CD4-positive, alpha-beta T cell treated with Interleukin-6 at 100 ng/mL for 8 hours (primary cell): ENCODE data around the gene SIAH3.
A peak's percentile ranks its signal among the peaks of the same experiment; 100 is the strongest.

Experiments used
- DNase-seq: peaks from one replicate; pipeline ENCODE4 v3.0.0-alpha.2; 2020; ENCODE audit warnings: mixed read lengths, low spot score

SIAH3 gene

DNA sequence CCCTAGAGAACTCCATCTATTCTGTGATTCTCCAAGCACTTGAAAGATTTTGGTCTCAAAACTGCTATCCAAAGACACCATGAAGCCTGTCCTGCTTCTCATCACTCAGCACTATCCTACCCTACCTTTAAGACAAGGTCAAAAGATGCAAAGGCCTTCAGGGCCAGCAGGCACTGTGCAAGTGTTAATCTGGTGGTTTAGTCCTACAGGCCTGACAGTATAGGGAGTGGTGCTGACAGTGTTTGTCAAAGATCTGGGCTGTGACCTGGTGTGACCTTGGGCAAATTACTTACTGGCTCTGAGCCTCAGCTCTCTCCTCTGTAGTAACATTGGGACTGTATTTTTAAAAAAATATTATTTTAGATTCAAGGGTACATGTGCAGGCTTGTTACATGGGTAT is 28.0 kb downstream of the SIAH3 start:
- DNase-seq, result no peak

DNA sequence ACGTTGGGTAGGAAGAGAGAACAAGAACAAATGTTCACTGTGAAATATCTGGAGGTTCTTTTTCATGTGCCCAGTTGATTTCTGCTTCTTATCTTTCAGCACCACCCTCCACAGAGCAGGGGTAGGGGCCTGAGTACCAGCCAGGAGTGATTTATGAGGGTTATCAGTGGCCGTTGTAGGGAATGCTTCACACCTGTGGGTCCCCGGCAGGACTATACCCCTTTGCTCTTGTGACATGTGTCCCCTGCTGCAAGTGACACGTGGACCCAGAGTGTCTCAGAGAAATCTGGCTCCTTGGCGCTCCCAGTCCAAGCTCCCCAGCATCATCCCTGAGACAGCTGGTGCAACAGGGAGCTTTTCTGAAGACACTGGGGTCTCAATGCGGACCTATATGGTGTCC is 29.7 kb downstream of the SIAH3 start:
- DNase-seq, result no peak

DNA sequence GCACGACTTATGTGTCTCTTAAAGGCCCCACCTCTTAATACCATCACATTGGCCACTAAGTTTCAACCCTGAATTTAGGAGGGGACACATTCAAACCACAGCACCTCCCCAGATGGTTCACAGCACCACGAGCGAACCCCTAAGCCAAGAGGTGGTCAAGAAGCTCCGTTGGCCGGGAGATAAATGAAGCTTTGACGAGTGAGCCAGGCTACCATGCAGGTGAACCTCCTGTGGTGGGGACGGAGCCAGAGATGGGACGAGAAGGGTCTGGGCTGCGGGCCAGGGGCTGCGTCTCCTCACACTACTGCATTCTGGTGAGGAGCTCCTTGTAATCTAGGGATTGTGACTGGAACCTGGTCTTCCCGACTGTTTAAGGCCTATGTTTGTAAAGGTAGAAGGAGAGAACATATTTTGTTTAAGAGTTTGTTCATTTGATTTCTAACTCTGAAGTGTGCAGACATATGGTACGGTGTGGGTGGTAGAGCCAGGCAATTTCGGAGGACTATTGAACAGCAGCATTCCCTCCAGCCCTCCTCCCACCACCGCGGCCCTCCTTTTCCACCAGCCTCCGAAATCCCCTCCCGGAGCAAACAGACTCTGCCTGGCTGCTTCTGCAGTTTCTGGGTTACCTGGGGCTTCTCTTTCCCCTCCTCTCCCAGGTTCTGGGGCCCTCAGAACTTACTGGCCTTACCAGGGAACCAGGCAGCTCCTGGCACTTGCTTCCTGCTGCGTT is 31.3 kb downstream of the SIAH3 start:
- DNase-seq, result no peak

DNA sequence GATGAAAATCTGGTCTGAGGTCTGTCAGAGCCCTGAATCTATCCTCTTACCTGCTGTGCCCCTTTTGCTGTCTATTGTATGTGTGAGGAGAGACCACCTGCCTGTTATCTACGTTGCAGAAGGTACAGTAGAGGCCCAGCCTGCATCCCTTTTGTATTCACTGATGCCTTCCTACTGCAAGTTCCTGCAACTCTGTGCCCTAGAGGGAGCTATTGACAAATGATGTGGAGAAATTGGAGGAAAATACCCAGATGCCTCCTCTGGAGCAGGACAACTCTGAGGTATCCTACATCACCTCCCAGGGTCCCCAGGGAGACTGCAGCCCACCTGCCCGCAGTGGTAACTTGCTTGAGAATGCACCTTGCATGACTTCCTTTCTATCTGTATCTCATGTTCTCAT is 33.7 kb downstream of the SIAH3 start:
- no peak for DNase-seq

DNA sequence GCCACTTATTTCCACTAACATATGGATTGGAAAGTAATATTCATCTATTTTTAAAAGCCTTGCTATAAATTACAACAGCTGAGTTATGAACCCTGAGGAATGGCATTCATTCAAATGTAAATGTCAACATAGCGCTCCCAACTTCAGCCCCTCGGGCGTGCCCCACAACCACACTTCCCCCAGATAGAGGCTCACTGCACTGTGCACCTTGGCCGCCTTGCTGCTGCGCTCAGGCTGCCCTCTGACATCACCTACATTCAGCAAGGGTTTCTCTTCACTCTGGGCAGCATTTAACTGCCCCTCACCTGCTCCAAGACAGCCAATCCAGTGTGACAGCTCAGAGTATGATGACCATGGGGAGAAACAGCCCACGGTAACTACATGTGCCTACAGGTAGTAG is 35.1 kb downstream of the SIAH3 start:
- DNase-seq, result no peak

DNA sequence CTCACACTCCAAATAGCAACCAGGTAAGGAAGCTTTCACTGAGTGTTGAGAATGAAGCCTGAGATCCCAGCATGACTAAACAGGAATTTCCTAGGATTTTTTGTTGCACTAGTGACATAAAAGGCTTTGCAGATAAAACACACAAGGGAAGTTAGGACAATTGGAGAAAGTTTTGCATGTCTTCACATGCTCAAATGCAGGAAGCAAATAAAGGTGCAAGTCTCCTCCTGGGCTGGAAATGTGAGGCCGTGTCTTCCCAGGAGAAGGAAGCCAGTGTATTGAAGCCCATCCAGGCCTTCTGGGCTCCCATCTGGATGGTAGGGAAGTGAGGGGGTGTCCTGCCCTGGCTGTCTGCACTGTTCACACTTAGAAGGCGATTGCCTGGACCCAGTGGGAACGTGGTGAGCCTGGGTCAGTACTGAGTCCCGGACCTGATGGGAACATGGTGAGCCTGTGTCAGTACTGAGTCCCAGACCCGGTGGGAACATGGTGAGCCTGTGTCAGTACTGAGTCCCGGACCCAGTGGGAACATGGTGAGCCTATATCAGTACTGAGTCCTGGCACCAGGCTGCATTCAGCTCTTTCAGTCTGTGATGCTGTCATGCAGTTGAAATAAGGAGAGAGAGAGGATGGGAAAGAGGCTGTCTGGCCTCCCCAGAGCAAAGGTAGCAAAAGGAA is 38.7 kb downstream of the SIAH3 start:
- no peak for DNase-seq

DNA sequence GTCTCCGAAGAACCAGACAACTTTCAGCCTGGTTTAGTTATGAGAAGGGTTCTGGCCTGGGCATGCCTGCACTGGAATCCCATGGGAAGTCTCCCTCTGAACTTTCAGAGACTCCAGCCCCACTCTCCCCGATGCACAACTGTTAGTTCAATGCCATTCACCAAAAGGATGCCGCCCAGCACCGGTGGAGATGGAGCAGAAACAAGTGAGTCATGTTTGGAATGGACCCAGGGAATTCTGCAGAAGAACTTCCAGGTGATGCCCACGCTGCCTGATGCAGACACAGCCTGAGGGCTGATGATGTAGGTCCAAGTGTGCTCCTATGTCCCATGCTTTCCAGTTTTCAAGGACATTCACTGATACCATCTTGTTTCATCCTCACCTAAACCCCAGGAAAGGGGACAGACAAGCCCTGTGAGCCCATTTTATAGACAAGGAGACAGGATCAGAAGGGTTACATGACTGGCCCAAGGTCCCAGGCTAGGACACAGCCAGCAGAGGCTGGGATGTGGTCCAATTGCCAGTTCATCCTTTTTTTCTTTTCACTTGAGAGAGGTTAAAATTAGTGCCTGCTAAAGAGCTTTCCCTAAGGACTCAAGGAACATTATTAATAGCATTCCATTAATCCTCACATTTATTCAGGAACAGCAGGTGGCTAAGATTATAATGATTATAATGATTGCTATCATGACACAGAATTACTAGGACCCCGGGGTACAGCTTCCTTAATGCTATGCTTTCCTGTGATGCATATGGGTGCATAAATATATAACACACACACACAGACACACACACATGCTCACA is 39.5 kb downstream of the SIAH3 start:
- no peak for DNase-seq

DNA sequence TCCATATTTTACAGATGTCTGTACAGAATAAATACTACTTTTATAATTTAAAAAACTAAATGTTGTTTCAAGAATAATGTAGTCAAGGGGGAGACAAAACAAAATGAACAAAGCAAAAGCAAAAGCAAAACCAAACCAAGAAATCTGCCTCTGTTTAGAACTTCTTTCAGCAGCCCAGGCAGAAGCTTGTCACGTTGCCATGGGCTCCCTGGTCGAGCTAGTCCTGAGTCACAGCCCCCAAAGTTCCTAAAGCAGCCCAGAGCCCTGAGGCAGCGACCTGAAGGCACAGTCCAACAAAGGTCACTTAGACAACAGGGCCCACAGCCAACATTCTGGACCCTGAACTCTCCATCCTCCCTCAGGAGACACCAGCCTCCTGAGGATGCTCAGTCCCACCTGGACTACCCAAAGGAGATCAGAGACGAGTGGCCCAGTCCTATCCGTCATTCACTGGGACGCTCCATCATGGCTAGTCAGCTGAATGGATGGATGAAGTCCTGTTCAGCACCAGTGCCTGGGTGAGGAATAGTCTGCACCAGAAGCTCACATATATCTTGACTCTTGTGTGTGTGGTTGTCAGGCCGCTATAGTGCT is 41.7 kb downstream of the SIAH3 start:
- DNase-seq, result no peak

DNA sequence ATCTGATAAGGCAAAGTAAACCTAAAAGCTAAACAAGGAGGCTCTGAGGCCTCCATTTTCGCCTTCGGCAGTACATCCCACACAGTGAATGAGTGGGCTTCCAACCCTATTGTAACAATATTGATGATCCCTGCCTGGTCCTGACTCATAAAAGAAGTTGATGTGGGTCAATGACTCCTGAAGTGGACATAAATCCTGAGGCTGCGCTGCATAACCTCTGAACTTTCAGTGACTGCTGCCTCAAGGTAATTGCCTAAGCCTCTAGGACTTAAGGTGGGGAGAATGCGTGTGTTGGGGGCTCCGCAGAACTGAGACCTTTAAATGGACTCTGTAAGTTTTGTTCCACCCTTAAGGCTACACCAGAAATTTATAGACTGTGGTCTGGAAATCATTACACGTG is 42.6 kb downstream of the SIAH3 start:
- DNase-seq, result no peak

DNA sequence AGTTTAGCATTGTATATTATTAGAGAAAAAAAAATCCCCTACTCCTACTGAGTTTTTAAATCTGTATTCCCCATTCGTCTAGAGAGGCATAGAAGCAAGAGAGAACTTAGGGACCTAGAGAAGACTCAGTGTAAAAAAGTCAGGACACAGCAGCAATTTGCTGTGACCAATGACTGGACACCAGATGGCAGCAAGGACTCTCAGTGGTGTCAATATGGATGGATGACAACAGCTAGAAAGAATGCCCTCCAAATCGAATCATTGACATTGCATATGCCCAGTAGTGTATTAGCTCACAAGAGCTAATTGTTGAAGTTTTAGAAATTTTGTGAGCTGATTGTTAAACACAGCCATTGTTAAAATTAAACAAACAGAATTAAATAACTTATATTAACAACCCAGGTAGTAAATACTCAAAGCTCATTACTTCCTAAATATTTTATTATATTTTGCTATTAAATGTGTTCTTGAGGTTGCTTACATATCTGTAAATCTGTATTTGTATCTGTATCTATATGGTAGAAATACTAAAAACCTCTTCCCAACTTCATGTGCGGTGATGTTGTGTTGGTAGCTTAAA is 43.9 kb downstream of the SIAH3 start:
- DNase-seq, result no peak

DNA sequence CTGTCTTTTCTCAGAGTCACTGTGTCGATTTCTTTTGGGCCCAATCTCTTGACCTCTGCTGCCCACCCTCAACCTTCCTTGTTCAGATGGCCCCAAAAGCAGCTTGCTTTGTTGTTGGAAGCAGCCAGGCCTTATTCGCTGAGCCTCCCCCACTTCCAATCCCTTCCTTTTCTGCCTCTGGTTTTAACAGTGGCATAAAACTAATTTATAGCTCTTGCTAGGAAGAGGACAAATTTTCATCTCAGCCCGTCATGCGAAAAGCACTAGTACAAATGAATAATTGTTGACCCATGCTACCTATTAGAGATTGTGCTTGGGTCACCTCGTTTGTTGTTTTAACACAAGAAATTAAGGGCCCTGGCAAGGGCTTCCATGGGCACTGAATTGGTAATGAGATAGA is 51.1 kb downstream of the SIAH3 start:
- no peak for DNase-seq

DNA sequence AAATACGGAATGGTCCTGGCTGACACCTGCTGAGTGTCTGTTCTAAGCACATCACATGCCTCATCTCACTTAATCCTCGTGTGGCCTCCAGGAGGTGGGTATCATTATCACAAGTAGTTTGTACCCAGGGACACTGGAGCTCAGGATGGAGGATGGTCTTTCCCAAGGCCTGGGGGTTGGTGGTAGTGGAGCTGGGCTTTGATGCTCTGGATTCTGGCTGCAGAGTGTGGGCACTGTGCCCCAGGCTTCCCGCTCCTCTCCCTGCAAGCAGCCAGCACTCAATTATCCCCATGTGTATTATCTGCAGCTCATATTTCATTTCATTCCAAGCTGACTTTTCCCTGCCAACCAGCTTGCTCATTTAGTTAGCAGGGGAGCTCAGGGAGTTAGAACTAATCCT is 52.1 kb downstream of the SIAH3 start:
- DNase-seq, result no peak

DNA sequence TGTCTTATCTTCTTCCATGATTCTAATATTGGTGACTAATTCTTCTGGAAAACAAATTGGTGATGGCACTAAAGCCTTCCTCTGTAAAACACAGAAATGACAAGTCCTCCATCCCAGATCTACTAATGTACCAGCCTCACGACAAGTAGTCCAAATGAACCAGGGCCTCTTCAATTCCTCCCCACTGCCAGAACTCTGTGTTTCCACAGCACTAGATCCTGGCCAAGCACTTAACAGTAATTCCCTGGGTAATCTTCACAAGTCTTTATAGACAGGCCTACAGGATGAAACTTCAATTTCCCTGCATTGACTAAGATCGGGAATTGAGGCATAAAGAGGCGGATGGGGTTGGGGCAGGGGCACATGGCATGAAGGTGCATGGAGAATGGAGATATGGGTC is 52.7 kb downstream of the SIAH3 start:
- DNase-seq, result no peak

DNA sequence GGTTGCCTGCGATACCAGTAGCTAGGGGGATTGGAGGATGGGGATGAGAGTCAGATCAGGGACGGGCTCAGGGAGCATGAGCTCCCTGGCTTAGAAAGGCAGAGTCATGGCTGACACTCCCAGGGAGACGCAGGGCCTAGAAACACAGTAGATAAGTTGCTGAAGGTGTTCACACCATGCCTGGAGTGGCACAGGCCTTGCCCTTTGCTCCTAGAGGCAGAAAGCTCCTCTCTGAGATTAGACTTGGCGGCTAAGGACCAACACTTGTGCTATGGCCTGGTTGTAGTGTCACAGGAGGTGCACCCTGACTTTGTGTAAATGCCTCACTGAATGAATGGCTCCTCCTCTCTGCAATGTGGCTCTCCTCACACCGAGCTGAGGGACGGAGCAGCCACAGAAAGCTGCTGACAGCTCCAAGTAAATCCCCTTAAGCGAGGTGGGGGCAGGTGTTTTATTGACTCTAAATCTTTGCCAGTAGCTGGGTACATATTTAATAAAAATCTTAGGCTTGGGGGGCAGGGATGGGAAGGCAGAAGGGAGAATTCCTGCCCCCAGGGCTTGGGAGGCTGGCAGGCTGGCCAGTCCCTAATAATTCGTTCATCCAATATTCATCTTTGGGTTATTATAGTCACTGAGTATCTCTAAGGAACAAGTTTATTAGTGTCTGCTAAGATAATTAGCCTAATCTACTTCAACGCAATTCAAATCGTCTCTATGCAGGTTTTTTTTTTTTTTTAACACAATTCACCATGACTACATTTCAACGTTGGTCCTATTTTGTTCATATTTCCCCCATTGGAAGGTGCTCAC is 54.9 kb downstream of the SIAH3 start:
- no peak for DNase-seq

DNA sequence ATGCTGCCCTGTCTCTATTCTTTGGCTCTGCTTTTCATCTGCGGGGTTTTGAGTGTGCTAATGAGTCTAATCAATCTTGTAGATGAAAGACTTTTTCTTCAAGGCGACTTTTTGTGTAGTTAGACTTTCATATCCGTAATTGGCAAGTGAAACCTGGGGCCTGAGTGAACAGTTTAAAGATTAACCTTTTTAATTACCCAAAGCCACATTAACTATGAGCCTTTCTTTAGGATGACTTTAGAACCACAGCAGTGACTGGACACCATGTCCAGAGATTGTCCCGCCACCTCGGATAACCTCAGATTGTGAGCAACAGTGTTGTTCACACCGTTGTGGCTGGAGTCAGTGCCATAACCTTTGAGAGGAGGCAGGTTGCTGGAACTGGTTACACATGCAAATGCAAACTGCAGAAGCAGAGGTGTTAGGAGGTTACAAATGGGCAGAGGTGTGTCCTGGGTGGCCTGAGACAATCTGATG is 58.7 kb downstream of the SIAH3 start:
- no peak for DNase-seq

DNA sequence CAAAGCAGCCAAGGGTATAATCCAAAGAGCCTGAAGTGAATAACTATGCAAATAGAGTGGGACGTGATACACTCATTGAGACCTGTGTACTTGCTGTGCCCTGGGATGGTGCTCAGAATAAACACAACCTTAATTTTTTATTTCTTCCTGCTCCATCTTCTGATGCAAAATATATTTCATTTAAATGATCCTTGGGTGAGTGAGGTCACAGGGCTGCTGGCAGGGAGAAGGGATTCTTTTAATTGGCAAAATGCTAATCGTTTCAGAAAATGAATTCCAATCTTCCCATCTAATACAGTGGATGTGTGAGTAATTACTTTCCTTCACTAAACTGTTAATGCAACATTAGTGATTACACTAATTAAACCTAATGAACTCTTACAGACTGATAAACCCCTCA is 63.5 kb downstream of the SIAH3 start:
- no peak for DNase-seq

DNA sequence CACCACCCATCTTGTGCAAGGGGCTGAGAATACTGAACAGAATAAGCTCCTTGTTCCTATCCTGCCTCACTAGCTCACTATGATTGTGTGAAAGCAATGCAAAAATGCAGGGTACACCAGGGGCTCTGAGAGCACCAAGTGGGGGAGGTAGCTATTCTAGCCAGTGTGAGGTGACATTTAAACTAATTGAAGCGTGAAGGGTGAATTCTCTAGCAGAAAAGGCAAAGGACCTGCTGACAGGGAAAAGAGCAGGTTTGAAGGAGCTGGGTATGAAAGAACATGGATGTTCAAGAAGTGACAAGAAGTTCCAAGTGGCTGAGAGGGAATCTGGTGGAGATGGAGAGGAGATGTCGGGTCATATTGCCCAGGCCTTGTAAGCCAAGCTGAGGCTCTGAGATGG is 64.2 kb downstream of the SIAH3 start:
- DNase-seq, result no peak

DNA sequence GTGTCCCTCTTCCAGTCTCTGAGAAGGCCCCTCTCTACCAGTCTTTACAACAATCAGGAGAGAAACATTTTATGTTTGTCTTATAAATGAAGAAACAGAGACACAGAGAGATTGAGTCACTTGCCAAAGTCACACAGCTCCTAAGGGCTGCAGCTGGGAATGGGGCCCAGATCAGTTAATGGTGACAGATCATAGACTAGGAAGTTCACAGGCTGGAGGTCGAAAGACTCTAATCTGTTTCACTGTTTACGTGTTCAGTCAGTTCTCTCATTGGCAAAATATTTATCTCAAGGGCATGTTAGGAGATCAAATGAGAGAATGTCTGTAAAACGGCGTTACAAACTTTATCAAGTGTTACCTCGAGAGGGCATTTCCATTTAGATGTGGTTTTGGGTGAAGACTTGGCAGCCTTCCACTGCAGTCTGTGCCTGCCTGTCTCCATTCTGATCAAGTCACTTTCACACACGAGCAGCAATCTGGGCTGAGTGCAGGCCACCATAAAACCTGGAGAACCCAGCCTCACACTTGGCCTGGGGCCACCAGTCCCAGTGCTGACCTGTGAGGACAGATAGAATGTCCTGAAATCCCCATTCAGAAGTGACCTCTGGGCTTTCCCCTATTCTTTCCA is 65.1 kb downstream of the SIAH3 start:
- DNase-seq, result peak; percentile 6

DNA sequence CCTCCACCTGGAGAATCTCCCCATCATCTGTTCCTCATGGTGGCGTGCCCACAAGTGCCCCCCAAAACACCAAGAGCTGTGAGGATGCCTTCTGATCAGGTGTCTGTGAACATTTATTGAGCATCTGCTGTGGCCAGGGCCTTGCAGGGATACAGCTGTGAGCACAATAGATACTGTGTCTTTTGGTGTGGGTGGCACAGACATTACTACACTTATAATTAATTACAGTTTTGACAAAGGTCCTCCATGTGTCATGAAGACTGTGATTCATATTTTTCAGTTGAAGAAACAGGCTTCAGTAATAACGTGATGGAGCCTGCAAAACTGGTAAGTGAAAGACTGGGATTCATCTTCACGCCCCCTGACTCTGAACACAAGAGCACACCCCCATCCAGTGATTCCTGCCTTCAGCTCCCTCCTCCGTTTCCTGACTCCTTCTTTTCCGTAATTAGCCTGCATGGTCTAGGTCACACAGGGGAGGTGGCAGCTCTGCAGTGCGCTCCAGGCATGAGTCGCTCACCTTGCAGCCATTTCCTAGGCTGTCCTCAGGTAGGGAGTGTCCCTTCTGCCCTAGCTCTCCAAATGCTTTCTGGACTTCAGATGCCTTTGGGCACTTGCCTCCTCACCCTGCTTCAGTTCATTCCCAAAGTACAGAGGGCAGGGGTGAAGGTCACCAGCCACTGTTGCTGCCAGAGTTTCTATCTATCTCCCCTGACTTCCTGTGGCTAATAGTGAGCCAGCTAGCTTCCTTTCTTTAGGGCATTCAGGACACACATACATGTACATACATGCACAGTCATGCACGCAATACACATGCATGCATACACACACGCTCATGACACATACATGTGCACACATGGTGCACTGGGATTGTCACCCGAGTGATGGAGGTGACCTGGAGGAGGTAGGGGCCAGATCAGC is 66.5 kb downstream of the SIAH3 start:
- no peak for DNase-seq
